D721Med (cell line): Measurements from ENCODE around the gene ARGLU1.
A peak's percentile ranks its signal among the peaks of the same experiment; 100 is the strongest.

Experiments
- DNase-seq: peaks from one replicate; pipeline ENCODE4 v3.0.0; 2011; ENCODE audit warnings: low spot score; ENCODE audit not compliant: insufficient read length
- FAIRE-seq: peaks from 2 replicates; lab custom pipeline; 2011; peaks lifted over from hg19 to GRCh38; lab: Jason Lieb, UNC
- TF ChIP-seq, protein P1 (sequence below): IDR thresholded peaks from 2 replicates; pipeline ENCODE4 v1.5.1; 2012; ENCODE audit warnings: mild to moderate bottlenecking, control low read depth; ENCODE audit not compliant: insufficient read depth; ENCODE audit errors: missing control alignments

The ARGLU1 gene

DNA sequence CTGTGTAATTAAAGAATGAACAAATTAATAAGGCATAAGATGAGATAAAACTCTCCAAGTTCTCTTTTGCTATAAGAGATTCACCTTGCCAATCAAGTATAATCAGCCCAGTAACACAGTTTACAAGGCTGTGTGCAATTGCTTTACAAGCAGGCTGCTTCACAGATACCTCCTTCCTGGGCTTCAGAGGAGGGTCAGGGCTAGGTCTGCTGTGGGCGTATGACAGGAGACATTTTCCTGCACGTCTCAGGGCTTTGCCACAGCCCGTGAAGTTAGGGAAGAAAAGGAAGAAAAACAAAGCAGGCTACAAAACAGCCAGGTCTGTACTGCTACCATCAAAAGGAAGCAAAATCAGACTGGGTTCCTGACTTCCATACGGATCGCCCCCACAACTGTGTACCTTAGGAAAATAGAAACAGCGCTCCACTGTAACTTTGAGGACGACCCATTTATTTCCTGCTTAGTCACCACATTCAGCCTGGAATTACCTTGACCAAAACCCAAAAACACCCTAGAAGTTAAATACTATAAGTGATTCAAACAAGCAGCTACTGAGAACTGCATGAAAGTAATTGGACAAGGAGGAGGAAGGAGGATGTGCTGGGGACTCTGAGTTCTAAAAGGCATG, 44.9 kb downstream of the ARGLU1 start:
- FAIRE-seq (no peak), DNase-seq (no peak)
- TF ChIP-seq, protein P1, sequence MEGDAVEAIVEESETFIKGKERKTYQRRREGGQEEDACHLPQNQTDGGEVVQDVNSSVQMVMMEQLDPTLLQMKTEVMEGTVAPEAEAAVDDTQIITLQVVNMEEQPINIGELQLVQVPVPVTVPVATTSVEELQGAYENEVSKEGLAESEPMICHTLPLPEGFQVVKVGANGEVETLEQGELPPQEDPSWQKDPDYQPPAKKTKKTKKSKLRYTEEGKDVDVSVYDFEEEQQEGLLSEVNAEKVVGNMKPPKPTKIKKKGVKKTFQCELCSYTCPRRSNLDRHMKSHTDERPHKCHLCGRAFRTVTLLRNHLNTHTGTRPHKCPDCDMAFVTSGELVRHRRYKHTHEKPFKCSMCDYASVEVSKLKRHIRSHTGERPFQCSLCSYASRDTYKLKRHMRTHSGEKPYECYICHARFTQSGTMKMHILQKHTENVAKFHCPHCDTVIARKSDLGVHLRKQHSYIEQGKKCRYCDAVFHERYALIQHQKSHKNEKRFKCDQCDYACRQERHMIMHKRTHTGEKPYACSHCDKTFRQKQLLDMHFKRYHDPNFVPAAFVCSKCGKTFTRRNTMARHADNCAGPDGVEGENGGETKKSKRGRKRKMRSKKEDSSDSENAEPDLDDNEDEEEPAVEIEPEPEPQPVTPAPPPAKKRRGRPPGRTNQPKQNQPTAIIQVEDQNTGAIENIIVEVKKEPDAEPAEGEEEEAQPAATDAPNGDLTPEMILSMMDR, result no peak

DNA sequence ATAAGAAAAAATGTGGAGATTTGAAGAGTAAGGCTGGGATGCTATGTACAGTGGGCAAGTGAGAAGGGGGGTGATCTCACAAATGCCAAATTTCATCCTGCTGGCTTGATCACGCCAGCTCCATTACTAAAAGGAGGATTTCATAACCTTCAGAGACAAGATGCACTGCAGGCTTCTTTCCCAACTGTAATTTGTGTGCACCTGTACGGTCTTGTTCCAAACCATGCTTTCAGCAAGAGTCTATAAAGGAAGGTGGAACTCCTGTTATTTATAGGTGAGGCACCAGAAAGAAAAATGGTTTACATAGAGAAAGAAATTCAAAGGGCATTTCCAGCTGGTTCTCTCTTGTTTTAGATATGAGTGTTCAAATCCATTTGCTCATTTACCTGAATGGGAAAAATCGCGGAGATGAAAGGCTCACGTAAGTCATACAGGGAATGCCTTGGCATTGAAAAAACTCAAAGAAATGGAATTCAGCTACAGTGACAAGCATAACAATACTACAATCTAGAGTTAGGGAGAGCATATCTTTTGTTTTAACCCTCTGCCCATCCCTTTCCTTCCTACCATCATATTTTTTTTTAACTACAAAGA, 45.7 kb downstream of the ARGLU1 start:
- DNase-seq (no peak), FAIRE-seq (no peak)
- TF ChIP-seq, protein P1, result no peak

DNA sequence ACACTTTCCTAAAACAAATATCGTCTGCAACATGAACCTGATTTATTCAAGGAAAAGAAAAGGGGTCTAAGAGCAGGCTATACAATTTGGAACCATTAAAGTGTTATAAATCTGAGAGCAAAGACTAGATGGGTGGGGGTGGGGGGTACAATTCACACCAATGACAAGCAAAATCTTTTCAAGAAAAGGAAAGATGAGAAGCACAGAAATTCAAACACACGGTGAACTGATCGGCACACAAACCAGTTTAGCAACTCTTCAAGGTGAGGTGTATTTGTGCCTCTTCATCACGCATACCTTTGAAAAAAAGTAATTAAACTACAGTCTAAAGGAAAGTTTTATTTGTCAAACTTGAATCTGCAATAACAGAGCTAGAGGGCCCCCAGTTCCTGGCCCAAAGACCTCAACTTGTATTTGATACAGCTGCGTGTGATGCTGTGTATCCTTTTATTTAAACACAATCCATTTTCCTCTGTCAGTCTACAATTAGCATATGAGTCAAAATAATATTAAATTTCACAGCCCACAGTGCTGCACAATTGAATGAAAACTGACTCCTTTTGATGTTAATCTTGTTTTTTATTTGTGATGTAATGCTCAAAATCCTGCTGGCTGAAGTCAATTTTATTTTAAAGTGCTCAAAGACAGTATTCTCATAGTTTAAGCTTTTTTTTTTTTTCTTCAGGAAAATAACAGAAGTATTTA, 46.7 kb downstream of the ARGLU1 start:
- TF ChIP-seq, protein P1, result no peak
- FAIRE-seq (no peak), DNase-seq (no peak)

DNA sequence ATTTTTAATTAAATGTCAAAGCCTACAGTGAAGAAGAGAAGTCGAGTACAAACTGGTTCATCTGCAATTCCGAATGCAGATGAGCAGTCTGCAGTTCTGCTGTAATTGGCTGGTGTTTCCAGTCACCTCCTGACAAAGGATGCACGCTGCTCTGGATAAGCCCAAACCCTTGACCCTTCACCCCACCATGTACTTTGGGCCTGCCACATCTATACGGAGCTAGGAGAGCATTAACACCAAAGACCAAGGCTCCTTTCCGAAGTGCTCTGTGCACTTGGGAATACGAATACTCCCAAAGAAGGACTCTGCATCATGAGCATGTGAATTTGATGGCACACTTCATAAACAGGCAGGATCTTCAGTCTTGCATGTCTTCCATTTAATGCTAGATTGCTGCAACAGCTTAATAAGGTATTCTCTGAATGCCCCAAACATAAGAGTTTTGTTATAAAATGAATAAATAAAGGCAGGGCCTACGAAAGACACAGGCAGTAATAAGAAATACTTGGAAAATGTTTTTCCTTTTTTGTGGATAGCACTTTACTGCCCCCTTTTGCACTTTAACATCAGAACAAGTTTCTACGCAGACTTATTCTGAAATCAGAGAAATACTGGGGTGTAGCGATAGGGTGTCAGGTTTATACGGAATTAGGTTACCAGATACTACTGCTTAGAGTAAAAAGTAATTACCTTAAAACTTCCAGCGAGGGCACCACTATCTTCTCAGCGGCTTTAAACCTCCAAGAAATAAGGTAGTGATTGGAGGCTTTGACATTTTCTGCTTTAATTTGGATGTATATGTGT, 47.5 kb downstream of the ARGLU1 start:
- no peak for FAIRE-seq
- DNase-seq, result no peak
- TF ChIP-seq, protein P1, result peak; percentile 8

DNA sequence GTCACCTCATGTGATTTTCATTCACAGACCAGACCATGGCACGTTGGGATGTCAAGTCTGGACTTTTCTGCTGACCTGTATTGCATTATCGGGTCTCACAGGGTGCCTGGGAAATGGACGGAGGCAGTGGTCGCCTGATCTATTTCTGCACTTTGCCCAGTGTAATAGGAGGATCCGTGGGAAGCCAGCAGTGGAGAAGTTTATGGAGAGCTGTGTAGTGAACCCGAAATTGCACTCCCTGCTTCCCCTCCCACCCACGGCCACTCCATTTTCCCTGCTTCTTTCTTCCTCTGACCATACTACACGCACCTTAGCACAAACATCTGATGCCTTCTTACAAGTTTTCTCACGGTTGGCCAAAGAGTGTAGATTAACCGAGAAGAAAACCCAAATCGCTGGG, 49.4 kb downstream of the ARGLU1 start:
- DNase-seq, result no peak
- no peak for FAIRE-seq
- TF ChIP-seq, protein P1, result no peak

DNA sequence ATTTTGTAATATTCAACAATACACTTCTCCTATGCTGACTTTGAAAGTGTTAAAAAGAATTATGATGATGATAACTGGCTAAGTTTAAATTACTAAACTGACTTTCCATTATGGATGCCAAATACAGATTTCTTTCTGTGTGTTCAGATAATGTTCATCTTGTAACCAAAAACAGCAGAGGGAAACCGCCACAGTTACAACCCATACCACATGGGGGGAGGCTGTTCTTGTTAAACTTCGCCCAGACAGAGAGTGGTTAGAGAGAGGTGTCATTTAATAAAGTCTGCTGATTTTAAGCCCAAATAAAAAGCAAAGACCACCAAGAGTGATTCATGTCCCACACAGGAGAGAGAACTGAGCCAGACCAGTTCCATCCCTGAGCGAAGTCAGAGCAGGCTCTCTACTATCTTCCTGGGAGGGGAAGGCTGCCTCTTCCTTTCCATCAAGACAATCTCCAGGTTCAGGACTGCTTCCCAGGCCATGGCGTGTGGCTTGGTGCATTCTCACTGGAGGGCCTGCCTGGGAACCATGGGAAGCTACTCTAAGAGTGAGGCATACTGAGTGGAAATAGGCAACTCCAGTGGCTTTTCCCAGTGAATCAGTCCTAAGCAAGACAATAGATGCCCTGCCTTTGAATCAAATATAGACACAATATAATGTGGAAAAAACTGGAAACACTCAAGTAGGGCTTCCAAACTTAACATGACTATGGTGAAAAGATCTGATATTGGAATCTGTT, 50.7 kb downstream of the ARGLU1 start:
- FAIRE-seq, result no peak
- no peak for DNase-seq

More for the DNA sequence above, 50.7 kb downstream of the ARGLU1 start:
- TF ChIP-seq, protein P1, result no peak
